ENCODE results near the gene HIPK2. TPM values are rescaled to one million over a fixed set of nuclear protein-coding genes. Genes with fewer than 3 reads are reported as not detected.

The HIPK2 gene
- total and polyA plus RNA-seq, 5 donors, result 72.1 to 131 (median 96.1) TPM

Other genes starting within 250 kb of the HIPK2 start
- 1 to 10 TPM; 5.8 to 9.1 (median 7.2) TPM for gene TBXAS1, start 51.3 kb upstream of the HIPK2 start, total RNA-seq
- gene TBXAS1, start 51.3 kb upstream of the HIPK2 start, polyA plus RNA-seq, result 3.1 TPM

Measured in right cardiac atrium (tissue), 5 donors.